MM.1S (cell line): ENCODE results near the gene CEP68.
"Not testable (repeated sequence)": the region's sequence is repeated elsewhere in the genome, so short reads cannot be mapped to it uniquely, and the experiment has no call there.

Experiments used
- DNase-seq: peaks from one replicate; pipeline ENCODE4 v3.0.0-alpha.2; 2015
- H2AFZ ChIP-seq: fragments of 300-600 bp; sonication (generic); 2 replicates; pipeline ENCODE4 v1.6.0; 2016; ENCODE audit warnings: antibody characterized with exemption, low read length
- H3F3A ChIP-seq: fragments of 300-600 bp; sonication (generic); 2 replicates; pipeline ENCODE4 v1.6.1; 2016; ENCODE audit warnings: mild to moderate bottlenecking, antibody characterized with exemption, low read length, moderate library complexity, mixed read lengths; ENCODE audit not compliant: insufficient read depth
- H3K27ac ChIP-seq: fragments of 300-600 bp; sonication (generic); 2 replicates; pipeline ENCODE4 v1.5.1; 2016; ENCODE audit warnings: mild to moderate bottlenecking, low read length
- H3K27me3 ChIP-seq: fragments of 300-600 bp; sonication (generic); replicated peaks from 2 replicates; pipeline ENCODE4 v1.6.0; 2016; ENCODE audit warnings: low read length; ENCODE audit not compliant: insufficient read depth
- H3K36me3 ChIP-seq: fragments of 300-600 bp; sonication (generic); replicated peaks from 2 replicates; pipeline ENCODE4 v1.6.1; 2016; ENCODE audit warnings: mild to moderate bottlenecking, low read length, mixed read lengths; ENCODE audit not compliant: insufficient read depth
- H3K4me1 ChIP-seq: fragments of 300-600 bp; sonication (generic); 2 replicates; pipeline ENCODE4 v1.6.1; 2016; ENCODE audit warnings: low read length, mixed read lengths
- H3K4me2 ChIP-seq: fragments of 300-600 bp; sonication (generic); 2 replicates; pipeline ENCODE4 v1.6.0; 2016; ENCODE audit warnings: low read depth, low read length
- H3K4me3 ChIP-seq: fragments of 300-600 bp; sonication (generic); 2 replicates; pipeline ENCODE4 v1.5.1; 2016; ENCODE audit warnings: low read length, mixed read lengths
- H3K79me2 ChIP-seq: fragments of 300-600 bp; sonication (generic); 2 replicates; pipeline ENCODE4 v1.6.1; 2016; ENCODE audit warnings: mixed run types, low read length, mixed read lengths
- H3K9ac ChIP-seq: fragments of 300-600 bp; sonication (generic); 2 replicates; pipeline ENCODE4 v1.6.1; 2016; ENCODE audit warnings: low read length, mixed read lengths
- H3K9me2 ChIP-seq: fragments of 300-600 bp; sonication (generic); replicated peaks from 2 replicates; pipeline ENCODE4 v1.6.1; 2016; ENCODE audit warnings: mild to moderate bottlenecking, low read length, mixed read lengths; ENCODE audit not compliant: insufficient read depth
- H3K9me3 ChIP-seq: fragments of 300-600 bp; sonication (generic); replicated peaks from 2 replicates; pipeline ENCODE4 v1.6.1; 2016; ENCODE audit warnings: mild to moderate bottlenecking, low read length, mixed read lengths; ENCODE audit not compliant: insufficient read depth
- H4K20me1 ChIP-seq: fragments of 300-600 bp; sonication (generic); 2 replicates; pipeline ENCODE4 v1.6.1; 2016; ENCODE audit warnings: mild to moderate bottlenecking, low read length, moderate library complexity, mixed read lengths; ENCODE audit not compliant: insufficient read depth
- EZH2 ChIP-seq: fragments of 300-600 bp; sonication (generic); optimal IDR thresholded peaks from 2 replicates; pipeline ENCODE3; 2017; ENCODE audit warnings: low read depth, mild to moderate bottlenecking, antibody characterized with exemption, low read length, mixed read lengths
- EZH2phosphoT487 ChIP-seq: fragments of 300-600 bp; sonication (generic); IDR thresholded peaks from 2 replicates; pipeline ENCODE4 v1.6.1; 2018; ENCODE audit warnings: antibody characterized with exemption, low read length
- TF ChIP-seq, protein P1 (sequence below): fragments of 300-600 bp; sonication (generic); IDR thresholded peaks from 2 replicates; pipeline ENCODE4 v1.5.1; 2016; ENCODE audit warnings: antibody characterized with exemption, low read length, mixed read lengths

Gene CEP68

DNA sequence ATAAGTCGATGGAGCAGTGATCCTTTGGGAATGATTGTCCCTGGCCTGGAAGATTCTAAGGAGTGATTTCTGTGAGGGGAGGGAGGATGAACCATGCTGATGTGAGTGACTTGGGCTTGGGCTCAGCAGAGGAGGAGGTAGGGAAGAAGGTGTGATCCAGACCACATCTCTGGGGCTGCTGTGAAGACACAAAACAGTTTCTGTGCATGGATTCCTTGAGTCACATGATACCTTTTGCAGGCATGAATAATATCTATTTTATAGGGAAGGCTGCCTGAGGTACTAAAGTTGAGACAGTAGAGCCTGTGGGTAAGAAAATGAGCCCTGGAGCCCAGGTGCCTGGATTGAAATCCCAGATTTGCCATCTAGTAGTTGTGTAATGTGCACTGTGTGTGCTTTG is 37.2 kb upstream of the CEP68 start:
- Histone ChIP-seq H3K4me3 (no peak overlapping the region), H3K9me3 (no peaks in the 10 kb centered on the region), H4K20me1 (no peaks in the 10 kb centered on the region), H3K9me2 (no peaks in the 10 kb centered on the region), H3K4me2 (no peak overlapping the region), H3K36me3 (peaks cover 68% of the 10 kb centered on the region), H3F3A (peaks cover 34% of the 10 kb centered on the region), H3K4me1 (peaks cover 14% of the 10 kb centered on the region; the same call in 1 of the 2 replicates), H3K27me3 (no peaks in the 10 kb centered on the region), H2AFZ (no peak overlapping the region), H3K79me2 (peaks cover 98% of the 10 kb centered on the region), H3K27ac (no peak overlapping the region), H3K9ac (no peak overlapping the region)
- DNase-seq, result no peak
- no peak for TF ChIP-seq EZH2
- no peak for TF ChIP-seq EZH2phosphoT487
- TF ChIP-seq, protein P1, sequence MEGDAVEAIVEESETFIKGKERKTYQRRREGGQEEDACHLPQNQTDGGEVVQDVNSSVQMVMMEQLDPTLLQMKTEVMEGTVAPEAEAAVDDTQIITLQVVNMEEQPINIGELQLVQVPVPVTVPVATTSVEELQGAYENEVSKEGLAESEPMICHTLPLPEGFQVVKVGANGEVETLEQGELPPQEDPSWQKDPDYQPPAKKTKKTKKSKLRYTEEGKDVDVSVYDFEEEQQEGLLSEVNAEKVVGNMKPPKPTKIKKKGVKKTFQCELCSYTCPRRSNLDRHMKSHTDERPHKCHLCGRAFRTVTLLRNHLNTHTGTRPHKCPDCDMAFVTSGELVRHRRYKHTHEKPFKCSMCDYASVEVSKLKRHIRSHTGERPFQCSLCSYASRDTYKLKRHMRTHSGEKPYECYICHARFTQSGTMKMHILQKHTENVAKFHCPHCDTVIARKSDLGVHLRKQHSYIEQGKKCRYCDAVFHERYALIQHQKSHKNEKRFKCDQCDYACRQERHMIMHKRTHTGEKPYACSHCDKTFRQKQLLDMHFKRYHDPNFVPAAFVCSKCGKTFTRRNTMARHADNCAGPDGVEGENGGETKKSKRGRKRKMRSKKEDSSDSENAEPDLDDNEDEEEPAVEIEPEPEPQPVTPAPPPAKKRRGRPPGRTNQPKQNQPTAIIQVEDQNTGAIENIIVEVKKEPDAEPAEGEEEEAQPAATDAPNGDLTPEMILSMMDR, result no peak

DNA sequence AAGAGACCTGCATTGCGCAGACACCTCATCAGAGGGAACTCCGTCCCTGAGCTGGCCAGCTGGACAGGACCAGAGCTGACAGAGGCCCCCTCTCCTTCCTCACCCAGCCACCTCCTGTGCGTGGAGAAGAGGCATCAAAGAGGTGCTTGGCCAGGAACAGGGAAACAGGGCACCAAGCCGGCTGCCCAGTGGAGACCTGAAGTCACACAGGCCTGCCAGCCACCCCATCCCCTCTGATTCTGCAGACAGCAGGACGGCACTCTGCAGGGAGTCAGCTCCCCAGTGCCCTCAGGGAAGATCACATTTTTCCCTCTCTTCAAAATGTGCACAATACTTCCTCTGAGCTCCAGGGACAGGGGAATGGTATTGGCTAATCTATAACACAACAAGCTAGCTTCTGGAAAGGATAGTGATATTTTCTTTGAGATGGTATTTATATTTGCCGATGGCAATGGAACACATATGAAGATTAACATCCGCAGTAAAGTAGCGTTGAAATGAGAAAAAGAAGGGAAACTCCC is 36.5 kb upstream of the CEP68 start:
- Histone ChIP-seq H3K9me2 (no peaks in the 10 kb centered on the region), H3K27ac (no peak overlapping the region), H3K9me3 (no peaks in the 10 kb centered on the region), H4K20me1 (no peaks in the 10 kb centered on the region), H3F3A (peaks cover 38% of the 10 kb centered on the region), H3K27me3 (no peaks in the 10 kb centered on the region), H3K4me2 (no peak overlapping the region), H3K9ac (no peak overlapping the region), H3K79me2 (peaks cover 98% of the 10 kb centered on the region), H3K4me3 (no peak overlapping the region), H3K4me1 (peaks cover 9% of the 10 kb centered on the region; the same call in 1 of the 2 replicates), H3K36me3 (peaks cover 62% of the 10 kb centered on the region), H2AFZ (no peak overlapping the region)
- DNase-seq, result no peak
- TF ChIP-seq, protein P1, result no peak

DNA sequence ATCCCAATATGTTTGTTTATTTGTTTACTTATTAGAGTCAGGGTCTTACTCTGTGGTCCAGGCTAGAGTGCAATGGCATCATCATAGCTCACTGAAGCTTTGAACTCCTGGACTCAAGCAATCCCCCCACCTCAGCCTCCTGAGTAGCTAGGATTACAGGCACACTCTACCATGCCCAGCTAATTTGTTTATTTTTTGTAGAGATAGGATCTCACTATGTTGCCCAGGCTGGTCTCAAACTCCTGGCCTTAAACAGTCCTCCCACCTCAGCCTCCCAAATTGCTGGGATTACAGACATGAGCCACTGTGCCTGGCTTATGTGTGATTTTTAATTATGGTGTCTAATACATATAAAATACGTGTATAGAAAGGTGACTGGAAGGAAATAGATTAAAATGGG is 36.0 kb upstream of the CEP68 start:
- H3K9me2 ChIP-seq, H3K4me1 ChIP-seq, H4K20me1 ChIP-seq, H3K4me3 ChIP-seq, DNase-seq, H2AFZ ChIP-seq, H3K27me3 ChIP-seq, H3K27ac ChIP-seq, H3K9ac ChIP-seq, H3K4me2 ChIP-seq, H3K9me3 ChIP-seq: not testable (repeated sequence)
- peaks cover 59% of the 10 kb centered on the region for H3K36me3 ChIP-seq
- H3F3A ChIP-seq, result peaks cover 37% of the 10 kb centered on the region
- peaks cover 94% of the 10 kb centered on the region for H3K79me2 ChIP-seq

DNA sequence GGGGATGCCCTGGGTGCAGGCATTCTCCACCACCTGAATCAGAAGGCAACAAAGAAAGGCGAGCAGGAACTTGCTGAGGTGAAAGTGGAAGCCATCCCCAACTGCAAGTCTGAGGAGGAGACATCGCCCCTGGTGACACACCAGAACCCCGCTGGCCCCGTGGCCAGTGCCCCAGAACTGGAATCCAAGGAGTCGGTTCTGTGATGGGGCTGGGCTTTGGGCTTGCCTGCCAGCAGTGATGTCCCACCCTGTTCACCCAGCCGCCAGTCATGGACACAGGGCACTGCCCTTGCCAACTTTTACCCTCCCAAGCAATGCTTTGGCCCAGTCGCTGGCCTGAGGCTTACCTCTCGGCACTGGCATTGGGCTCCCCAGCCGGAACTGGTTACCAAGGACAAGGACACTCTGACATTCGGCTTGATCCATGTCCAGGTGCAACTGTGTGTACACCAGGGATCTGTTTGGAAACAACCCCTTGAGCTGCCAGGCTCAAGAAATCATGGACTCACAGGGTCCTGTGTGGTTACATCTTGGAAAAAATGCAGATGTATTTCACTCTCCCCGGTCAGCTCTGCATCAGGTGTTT is 35.2 kb upstream of the CEP68 start:
- no peaks in the 10 kb centered on the region for H4K20me1 ChIP-seq
- H3K79me2 ChIP-seq, result peaks cover 89% of the 10 kb centered on the region
- DNase-seq, result no peak
- H3K27ac ChIP-seq, result no peak overlapping the region
- no peak overlapping the region for H3K9ac ChIP-seq
- peaks cover 12% of the 10 kb centered on the region for H3K4me1 ChIP-seq
- H3K36me3 ChIP-seq, result peaks cover 52% of the 10 kb centered on the region
- H3F3A ChIP-seq, result peaks cover 43% of the 10 kb centered on the region
- H2AFZ ChIP-seq, result no peak overlapping the region
- no peak overlapping the region for H3K4me3 ChIP-seq
- no peaks in the 10 kb centered on the region for H3K27me3 ChIP-seq
- no peaks in the 10 kb centered on the region for H3K9me3 ChIP-seq
- H3K9me2 ChIP-seq, result no peaks in the 10 kb centered on the region
- H3K4me2 ChIP-seq, result no peak overlapping the region
- TF ChIP-seq EZH2phosphoT487, result no peak
- TF ChIP-seq EZH2, result no peak
- TF ChIP-seq, protein P1, result no peak
